Right hindlimb (tissue), 1 donor: ENCODE data around the gene PRM1.
A peak's percentile ranks its signal among the peaks of the same experiment; 100 is the strongest.

Experiments used
- DNase-seq: peaks from one replicate; pipeline ENCODE4 v3.0.0-alpha.2; 2018

Gene PRM1

GRCh38 chr16:11280616-11281522 is at the start of gene PRM1:
TSS of gene PRM1 (minus strand) at chr16:11281330. CDS start at chr16:11281238, 92 bp downstream.
- no peak for DNase-seq

GRCh38 chr16:11330526-11331237 is 49.6 kb upstream of the PRM1 start:
- DNase-seq, result no peak

GRCh38 chr16:11329891-11330290 is 48.8 kb upstream of the PRM1 start:
- no peak for DNase-seq

GRCh38 chr16:11329071-11329491 is 48.0 kb upstream of the PRM1 start:
- no peak for DNase-seq

GRCh38 chr16:11328172-11329070 is 47.3 kb upstream of the PRM1 start:
- peak; percentile 76 for DNase-seq

- no peak for DNase-seq
Measured at GRCh38 chr16:11327277-11328171, 46.4 kb upstream of the PRM1 start.

GRCh38 chr16:11326737-11327276 is 45.7 kb upstream of the PRM1 start:
- DNase-seq, result no peak

GRCh38 chr16:11326084-11326736 is 45.1 kb upstream of the PRM1 start:
- no peak for DNase-seq

- DNase-seq, result no peak
Measured at GRCh38 chr16:11325404-11326083, 44.4 kb upstream of the PRM1 start.

GRCh38 chr16:11323551-11324336 is 42.6 kb upstream of the PRM1 start:
- no peak for DNase-seq

- no peak for DNase-seq
Measured at GRCh38 chr16:11322823-11323222, 41.7 kb upstream of the PRM1 start.

GRCh38 chr16:11321662-11322061 is 40.5 kb upstream of the PRM1 start:
- DNase-seq, result no peak

GRCh38 chr16:11320170-11320569 is 39.0 kb upstream of the PRM1 start:
- DNase-seq, result no peak

- no peak for DNase-seq
Measured at GRCh38 chr16:11319529-11320146, 38.5 kb upstream of the PRM1 start.

- DNase-seq, result no peak
Measured at GRCh38 chr16:11318817-11319216, 37.7 kb upstream of the PRM1 start.

- DNase-seq, result no peak
Measured at GRCh38 chr16:11316331-11317015, 35.3 kb upstream of the PRM1 start.

- peak; percentile 50 for DNase-seq
Measured at GRCh38 chr16:11315510-11315909, 34.4 kb upstream of the PRM1 start.

- DNase-seq, result no peak
Measured at GRCh38 chr16:11314309-11314894, 33.3 kb upstream of the PRM1 start.
